CD4-positive, alpha-beta T cell treated with Interferon gamma for 1 hour (primary cell): Measurements from ENCODE around the gene TMEM244.

Experiments used
- DNase-seq: peaks from one replicate; pipeline ENCODE4 v3.0.0-alpha.2; 2020

TMEM244 gene

GRCh38 chr6:129801909-129802308 is 59.2 kb downstream of the TMEM244 start:
- no peak for DNase-seq

GRCh38 chr6:129795261-129795660 is 65.9 kb downstream of the TMEM244 start:
- DNase-seq: no peak

DNA sequence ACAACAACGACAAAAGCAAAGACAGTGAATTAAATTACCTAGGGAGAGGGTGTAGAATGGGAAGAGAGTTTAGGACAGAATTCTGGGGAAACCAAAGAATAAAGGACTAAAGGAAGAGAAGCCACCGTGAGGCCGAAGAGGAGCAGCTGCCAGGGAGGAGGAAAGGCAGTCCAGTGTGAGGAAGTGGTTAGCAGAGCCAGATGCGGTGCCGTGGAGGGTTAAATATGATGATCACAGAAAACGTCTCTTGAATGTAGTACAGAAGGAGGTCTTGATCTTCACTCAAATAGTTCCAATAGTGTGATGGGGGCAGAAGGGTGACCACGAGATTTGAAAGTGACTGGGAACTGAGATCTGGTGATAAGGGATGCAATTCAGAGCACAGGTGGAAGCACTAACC is 67.7 kb downstream of the TMEM244 start:
- DNase-seq: no peak

DNA sequence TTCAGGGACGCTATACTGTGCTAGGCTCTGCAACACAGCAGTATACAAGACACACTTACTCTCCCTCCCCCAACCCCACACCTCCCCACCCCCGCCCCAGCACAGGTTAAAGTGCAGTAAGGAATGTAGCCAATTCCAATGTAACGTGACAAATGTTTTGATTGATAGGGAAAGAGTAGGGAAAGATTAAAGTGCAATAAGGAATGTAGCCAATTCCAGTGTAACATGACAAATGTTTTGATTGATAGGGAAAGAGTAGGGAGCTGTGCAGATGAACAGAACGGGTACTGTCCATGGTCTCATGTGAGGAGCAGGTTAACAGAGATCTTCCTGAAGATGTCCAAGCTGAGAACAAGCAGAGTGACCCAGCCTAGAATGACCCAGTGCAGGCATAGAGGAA is 69.1 kb downstream of the TMEM244 start:
- DNase-seq: no peak

DNA sequence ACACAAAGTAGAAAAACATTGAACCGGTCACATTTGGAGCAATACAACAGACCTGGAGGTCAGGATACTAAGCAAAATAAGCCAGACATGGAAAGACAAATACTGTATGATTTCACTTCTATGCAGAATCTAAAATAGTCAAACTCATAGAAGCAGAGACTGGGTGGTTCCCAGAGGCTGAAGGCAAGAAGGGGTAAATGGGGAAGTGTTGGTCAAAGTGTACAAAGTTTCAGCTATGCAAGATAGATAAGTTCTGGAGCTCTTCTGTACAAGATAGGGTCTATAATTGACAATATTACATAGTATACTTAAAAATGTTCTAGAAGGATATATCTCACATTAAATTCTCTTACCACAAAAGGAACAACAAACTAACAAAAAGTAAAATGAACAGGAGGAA is 70.3 kb downstream of the TMEM244 start:
- DNase-seq: no peak

- no peak for DNase-seq
Measured at GRCh38 chr6:129789974-129790373, 71.1 kb downstream of the TMEM244 start.

DNA sequence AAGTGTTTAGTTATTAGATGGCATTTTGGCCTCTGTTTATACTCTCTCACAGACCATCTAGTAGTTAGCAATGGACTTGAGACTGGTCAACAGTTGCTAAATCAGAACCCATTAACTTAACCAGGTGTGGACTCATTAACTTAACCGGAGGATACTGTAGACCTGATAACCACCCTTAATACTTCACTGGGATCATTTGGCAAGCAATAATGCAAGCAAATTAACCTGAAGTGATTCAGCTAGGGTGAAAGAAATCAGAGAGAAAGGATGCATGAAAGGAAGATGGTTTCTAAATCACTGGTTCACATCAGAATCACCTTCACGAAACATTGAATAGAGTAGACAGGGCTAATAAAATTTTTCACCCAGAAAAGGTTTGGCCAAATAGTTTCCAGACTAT is 73.3 kb downstream of the TMEM244 start:
- no peak for DNase-seq

DNA sequence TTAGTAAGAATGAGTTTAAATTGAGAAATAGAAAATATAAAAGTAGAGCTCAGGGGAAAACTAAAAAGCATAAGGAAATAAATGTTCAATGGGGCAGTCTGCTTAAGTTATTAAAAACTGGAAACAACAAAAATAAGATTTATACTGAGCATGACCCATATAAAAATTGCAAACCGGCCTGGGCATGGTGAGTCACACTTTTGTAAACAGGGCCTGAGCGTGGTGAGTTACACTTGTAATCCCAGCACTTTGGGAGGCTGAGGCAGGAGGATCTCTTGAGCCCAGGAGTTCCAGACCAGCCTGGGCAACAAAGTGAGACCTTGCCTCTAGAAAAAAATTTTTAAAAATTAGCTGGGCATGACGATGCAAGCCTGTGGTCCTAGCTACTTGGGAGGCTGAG is 74.6 kb downstream of the TMEM244 start:
- DNase-seq: no peak

DNA sequence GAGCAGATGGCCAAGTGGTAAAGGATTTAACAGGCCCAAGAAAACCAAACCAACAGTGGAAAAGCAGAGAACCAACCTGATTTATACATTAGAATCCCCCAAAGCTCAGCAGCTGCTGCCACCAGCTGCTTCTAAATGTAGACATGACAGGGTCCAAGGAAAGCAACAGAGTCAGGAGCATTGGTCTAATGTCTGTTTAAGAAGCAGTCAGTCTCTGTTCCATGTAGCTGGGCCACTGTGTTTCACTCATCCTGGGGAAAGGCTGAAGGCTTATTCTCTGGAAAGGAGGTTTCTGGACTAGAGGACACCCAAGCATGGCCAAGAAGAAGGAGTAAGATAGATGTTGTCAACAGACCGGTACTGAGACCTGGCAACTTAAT is 75.4 kb downstream of the TMEM244 start:
- DNase-seq: no peak

DNA sequence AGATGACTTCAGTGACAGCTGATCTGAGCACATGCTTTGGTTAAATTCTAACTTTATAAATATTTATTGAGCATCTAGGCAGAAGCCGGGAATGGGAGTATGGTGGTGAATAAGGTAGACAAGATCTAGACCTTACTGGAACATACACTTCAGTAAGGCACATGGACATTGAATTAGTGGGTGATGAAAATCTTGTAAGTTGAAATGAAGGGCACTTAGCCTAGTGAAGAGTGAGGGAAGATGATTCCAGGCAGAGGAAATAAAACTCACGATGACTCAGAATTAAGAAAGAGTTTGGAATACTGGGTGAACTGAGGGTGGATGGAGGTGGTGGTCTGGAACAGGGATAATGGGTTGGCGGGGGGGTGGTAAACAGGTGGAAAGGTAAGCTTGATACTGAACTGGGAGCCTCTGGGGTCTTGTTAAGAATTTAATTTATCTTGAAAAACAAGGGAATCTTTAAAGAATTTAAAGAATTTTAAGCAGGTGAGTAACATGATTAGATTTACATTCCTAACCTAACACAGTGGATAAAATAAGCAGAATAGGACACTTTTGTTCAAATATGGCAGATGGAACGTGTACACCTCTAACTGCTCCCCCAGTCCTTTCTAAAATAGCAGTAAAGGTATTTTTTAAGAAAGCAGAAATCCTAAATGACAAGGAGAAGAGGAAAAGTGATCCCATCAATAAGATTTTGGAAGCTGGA is 75.9 kb downstream of the TMEM244 start:
- DNase-seq: no peak
